Left kidney (tissue), 2 donors: ENCODE data around the gene B9D1. TPM values are rescaled to one million over a fixed set of nuclear protein-coding genes. Genes with fewer than 3 reads are reported as not detected.
A peak's percentile ranks its signal among the peaks of the same experiment; 100 is the strongest.

ENCODE experiments used
- DNase-seq: peaks from one replicate; pipeline ENCODE4 v3.0.0-alpha.2; 2013
- polyA plus RNA-seq: library from polyadenylated mRNA; unstranded; fragments of 120-200 nt; gene quantifications from one replicate; pipeline ENCODE4 v1.2.1, GENCODE V29; 2013; ENCODE audit not compliant: insufficient read length

B9D1 gene
- polyA plus RNA-seq, 1 donor: 39.4 TPM

- DNase-seq: no peak
Measured at GRCh38 chr17:19303367-19303776, 59.2 kb downstream of the B9D1 start.

GRCh38 chr17:19302791-19303331, 59.7 kb downstream of the B9D1 start:
- no peak for DNase-seq

GRCh38 chr17:19301973-19302372, 60.5 kb downstream of the B9D1 start:
- no peak for DNase-seq

GRCh38 chr17:19301274-19301951, 61.1 kb downstream of the B9D1 start:
- no peak for DNase-seq

GRCh38 chr17:19299866-19300265, 62.7 kb downstream of the B9D1 start:
- no peak for DNase-seq

- no peak for DNase-seq
Measured at GRCh38 chr17:19299214-19299747, 63.2 kb downstream of the B9D1 start.

- no peak for DNase-seq
Measured at GRCh38 chr17:19298569-19299213, 63.8 kb downstream of the B9D1 start.

GRCh38 chr17:19296786-19297778, 65.4 kb downstream of the B9D1 start:
- DNase-seq: no peak

- peak; percentile 48 for DNase-seq
Measured at GRCh38 chr17:19295473-19296135, 66.9 kb downstream of the B9D1 start.

- no peak for DNase-seq
Measured at GRCh38 chr17:19294443-19294842, 68.1 kb downstream of the B9D1 start.

Other genes starting within 250 kb of the B9D1 start
- 7.0 TPM for gene GRAPL, start 235.1 kb downstream of the B9D1 start, polyA plus RNA-seq
- 44.4 TPM for gene EPN2, start 125.4 kb downstream of the B9D1 start, polyA plus RNA-seq
- gene MAPK7, start 15.8 kb upstream of the B9D1 start, polyA plus RNA-seq: 24.4 TPM
- gene MFAP4, start 24.5 kb upstream of the B9D1 start, polyA plus RNA-seq: 178 TPM
- gene RNF112, start 48.5 kb upstream of the B9D1 start, polyA plus RNA-seq: 1.3 TPM
- gene SLC47A1, start 171.1 kb upstream of the B9D1 start, polyA plus RNA-seq: 27.3 TPM